HG02943 (cell line): ENCODE data around the gene NAV3.
"Not testable (repeated sequence)": the region's sequence is repeated elsewhere in the genome, so short reads cannot be mapped to it uniquely, and the experiment has no call there.

ENCODE experiments used
- ATAC-seq: cut with Tn5 transposase; IDR thresholded peaks from one replicate; pipeline ENCODE4 v1.9.1; 2021; ENCODE audit warnings: mild to moderate bottlenecking, low read depth, moderate library complexity; ENCODE audit not compliant: unreplicated experiment

NAV3 gene

GRCh38 chr12:78101113-78101876 is 270.6 kb downstream of the NAV3 start:
- ATAC-seq, result no peak

GRCh38 chr12:78101946-78102635 is 271.4 kb downstream of the NAV3 start:
- ATAC-seq, result no peak

GRCh38 chr12:78102801-78103200 is 272.1 kb downstream of the NAV3 start:
- not testable (repeated sequence) for ATAC-seq

DNA sequence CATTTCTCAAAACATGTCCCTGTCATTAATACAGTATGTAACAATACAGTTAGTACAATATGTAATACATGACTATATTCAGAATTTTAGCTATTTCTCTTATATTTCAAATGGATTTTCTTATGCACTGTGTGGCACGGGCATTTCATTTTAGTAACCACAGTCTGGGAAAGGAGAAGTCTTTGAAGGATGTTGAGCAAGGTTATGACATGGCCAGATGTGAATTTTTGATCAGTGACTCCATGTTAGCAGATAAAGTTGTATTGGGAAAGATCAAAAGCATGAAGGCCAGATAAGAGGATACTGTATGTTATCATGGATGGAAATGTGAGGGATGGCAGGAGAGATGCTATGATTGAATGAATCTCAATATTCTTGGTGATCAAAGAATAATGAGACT is 285.2 kb downstream of the NAV3 start:
- no peak for ATAC-seq

DNA sequence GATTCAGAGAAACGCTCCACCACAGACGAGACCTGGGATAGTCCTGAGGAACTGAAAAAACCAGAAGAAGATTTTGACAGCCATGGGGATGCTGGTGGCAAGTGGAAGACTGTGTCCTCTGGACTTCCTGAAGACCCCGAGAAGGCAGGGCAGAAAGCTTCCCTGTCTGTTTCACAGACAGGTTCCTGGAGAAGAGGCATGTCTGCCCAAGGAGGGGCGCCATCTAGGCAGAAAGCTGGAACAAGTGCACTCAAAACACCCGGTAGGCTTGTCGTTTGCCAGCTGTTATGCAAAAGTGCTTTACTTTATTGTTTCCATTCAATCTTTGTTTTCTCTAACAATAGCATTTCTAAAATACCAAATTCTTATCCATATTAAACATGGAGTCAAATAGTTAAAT is 287.3 kb downstream of the NAV3 start:
- no peak for ATAC-seq

DNA sequence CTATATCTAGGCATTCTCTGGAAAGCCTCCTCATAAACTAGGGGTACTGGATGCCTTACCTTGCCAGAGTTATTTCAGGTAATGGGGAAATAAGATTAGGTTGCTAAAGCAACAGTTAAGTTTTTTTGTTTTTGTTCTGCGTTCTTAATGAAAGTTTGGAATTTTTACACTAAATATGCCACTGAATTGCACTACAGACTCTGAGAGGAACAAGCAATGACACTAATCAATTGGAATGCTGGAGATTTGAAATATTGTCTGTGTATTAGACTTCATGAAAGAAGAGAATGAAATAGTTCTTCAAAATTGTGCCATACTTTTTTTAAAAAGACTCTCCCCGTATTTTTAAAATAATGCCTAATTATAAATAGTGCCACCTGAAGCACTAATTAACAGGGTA is 287.8 kb downstream of the NAV3 start:
- no peak for ATAC-seq

GRCh38 chr12:78119351-78119918 is 288.7 kb downstream of the NAV3 start:
- no peak for ATAC-seq

DNA sequence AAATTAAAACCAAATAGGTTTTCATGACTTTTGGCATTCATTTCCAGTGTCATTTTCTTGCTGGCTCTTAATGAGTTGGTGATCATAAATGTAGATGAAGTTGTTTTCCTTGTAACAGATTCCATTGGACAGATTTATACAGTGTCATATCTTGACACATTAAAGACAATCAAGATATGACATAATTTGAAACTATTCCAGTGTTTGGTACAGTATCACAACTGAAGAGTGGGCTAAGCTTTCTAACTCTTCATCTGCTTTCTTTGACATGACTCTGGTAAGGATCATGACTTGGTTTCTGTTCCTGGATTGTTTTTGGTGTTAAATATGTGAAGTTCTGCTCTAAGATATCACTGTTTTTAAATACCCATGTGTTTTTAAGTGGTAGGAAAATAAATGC is 289.6 kb downstream of the NAV3 start:
- no peak for ATAC-seq

- no peak for ATAC-seq
These were observed 290.3 kb downstream of the NAV3 start for GRCh38 chr12:78120866-78121560.

DNA sequence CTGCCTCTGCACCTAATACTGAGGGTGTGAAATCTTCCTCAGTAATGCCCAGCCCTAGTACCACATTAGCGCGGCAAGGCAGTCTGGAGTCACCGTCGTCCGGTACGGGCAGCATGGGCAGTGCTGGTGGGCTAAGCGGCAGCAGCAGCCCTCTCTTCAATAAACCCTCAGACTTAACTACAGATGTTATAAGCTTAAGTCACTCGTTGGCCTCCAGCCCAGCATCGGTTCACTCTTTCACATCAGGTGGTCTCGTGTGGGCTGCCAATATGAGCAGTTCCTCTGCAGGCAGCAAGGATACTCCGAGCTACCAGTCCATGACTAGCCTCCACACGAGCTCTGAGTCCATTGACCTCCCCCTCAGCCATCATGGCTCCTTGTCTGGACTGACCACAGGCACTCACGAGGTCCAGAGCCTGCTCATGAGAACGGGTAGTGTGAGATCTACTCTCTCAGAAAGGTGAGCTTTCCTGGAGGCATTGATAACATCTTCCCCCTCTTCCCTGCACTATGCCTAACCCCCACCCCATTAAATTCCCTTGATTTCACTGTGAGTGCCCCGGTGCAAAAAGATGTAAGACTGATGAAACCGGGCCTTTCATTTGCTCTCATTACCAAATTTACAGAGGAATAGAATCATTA is 291.4 kb downstream of the NAV3 start:
- no peak for ATAC-seq

DNA sequence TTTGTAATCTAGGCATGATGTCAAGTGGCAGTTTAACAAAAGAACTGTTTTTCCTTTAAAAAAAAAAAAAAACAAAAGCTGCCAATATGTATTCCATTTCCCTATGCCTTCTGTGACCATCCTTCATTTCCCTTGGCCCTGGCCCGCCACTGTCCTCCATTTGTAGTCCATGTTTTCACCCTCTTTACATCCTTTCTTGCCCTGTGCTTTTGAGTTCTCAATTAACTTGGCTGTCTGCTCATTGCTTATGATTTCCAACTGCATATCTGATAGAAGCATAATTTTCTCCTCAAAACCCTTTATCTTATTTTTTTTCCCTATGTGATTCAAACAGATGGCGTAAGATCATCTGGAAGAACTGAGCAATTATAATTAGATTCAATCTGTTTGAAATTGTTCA is 297.5 kb downstream of the NAV3 start:
- ATAC-seq, result no peak

DNA sequence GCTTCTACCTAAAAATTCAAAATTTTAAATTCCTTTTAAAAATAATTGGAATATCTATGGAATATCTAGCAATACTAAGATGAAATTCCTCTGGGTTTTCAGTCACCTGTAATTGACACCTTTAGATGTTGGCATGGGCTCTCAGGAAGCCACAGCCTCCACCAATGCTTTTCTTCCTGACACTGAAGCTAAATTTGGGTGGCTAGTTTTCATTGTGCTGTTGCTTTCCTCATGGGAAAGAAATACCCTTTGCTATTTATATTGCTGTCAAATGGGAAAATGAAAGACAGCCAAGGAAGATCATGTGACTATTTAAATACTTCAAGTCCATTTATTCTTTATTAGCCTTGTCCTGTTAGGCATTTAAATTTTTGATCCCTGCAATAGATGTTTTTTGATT is 313.0 kb downstream of the NAV3 start:
- ATAC-seq, result no peak

DNA sequence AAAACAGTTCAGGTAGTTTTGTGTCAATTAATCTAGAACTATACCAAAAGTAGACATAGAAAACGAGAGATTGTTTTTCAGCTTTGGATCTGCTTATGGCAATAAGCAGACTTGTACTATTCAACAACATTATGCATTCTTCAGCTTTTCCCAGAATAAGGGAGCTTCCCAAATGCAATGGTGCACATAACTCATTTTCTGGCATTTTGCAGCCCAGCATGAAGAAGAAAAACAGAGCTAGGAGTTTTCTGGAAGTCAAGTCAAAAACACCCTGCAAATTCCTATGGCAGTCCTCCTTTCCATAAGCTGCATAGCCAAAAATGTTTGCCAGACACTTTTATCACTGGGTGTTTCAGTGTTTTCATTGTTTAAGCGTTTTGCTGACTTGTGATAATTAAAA is 314.7 kb downstream of the NAV3 start:
- ATAC-seq, result no peak

- peak; percentile 71 for ATAC-seq
These were observed 315.7 kb downstream of the NAV3 start for GRCh38 chr12:78146365-78146772.

DNA sequence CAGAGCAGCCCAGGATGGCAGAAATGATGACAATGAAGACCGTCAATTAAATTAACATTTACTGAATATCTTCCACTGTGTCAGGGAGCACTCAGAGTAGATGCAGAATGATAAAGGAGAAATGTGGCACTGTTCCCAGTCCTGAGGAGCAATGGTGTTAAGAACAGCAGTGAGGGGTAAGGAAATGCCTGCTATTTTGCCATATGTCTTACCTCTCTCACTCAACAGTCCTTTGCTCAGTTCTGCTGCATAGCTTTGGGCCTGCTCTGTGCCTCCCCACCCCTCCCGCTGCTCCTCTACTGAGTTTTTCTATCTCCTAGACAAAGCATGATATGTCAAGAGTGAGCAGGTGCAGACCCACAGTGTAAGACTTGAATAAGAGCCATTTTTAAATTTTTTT is 318.8 kb downstream of the NAV3 start:
- ATAC-seq, result no peak

- no peak for ATAC-seq
These were observed 324.9 kb downstream of the NAV3 start for GRCh38 chr12:78155546-78155945.

- no peak for ATAC-seq
These were observed 326.1 kb downstream of the NAV3 start for GRCh38 chr12:78156751-78157150.

DNA sequence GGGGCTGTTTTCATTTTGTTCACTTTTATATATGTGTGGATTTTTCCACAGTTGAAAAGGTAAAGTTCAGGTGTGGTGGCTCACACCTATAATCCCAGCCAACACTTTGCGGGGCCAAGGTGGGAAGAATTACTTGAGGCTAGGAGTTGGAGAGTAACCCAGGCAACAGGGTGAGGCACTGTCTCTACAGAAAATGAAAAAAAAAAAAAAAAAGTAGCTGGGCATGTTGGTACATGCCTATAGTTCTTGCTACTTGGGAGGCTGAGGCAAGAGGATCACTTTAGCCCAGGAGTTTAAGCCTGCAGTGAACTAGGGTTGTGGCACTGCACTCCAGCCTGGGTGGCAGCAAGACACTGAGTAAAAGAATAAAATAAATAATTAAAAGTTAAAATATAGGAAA is 326.5 kb downstream of the NAV3 start:
- ATAC-seq, result no peak

- no peak for ATAC-seq
These were observed 333.5 kb downstream of the NAV3 start for GRCh38 chr12:78164154-78164553.

DNA sequence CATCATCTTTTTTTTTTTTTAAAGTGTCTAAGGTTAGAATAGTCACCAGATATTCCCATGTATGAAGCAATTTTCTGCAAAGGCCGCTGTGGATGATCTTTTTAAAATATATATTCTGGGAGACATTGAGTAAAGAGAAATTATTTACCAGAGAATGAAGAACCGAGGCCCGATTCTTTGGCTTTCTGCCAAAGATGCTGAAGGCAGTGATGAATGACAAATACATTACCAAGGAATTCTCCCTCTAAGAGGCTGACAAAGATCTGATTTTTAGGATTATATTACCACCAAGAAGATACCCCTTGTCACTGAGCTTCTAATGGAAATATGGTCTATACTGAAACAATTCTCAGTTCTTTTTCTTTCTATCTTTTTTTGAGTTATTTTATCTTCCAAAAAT is 336.8 kb downstream of the NAV3 start:
- no peak for ATAC-seq

GRCh38 chr12:78171061-78171460 is 340.4 kb downstream of the NAV3 start:
- no peak for ATAC-seq
